ENCODE data around the gene SFSWAP. TPM values are rescaled to one million over a fixed set of nuclear protein-coding genes. Genes with fewer than 3 reads are reported as not detected.

SFSWAP gene
- total and polyA plus RNA-seq, 2 of the 13 experiments (the other 11 are each of a cell fraction or from before 2014, with no cell fraction given), result 17.1 to 27.7 TPM

- ATAC-seq (no peak), FAIRE-seq (no peak), DNase-seq (ENCODE audit: low spot score) (no peak)
- 93% methylated on average over 5 of the region's 5 CpGs for WGBS (ENCODE audit: low lambda C conversion rate)
- no peak overlapping the region for H2AFZ ChIP-seq (ENCODE audit: low read length)
- H3K79me2 ChIP-seq (ENCODE audit: insufficient read depth, low read length), result no peaks in the 10 kb centered on the region
- no peak overlapping the region for H3K9ac ChIP-seq (ENCODE audit: insufficient read depth, low read depth, low read length)
- H3K36me3 ChIP-seq (replicated peaks in 1 of 2; ENCODE audit: control insufficient read depth in 1 of 2, insufficient read depth in 2 of 2, low read length in 2 of 2), result peaks cover 22 to 64% of the 10 kb centered on the region in 2 experiments
- TF ChIP-seq MYPOP (CRISPR knock-in tag; IDR thresholded peaks at IDR 0.05) (no peak), ZNF629 (CRISPR knock-in tag; conservative IDR thresholded peaks at IDR 0.05) (peak; percentile 85), ZHX2 (IDR thresholded peaks at IDR 0.05; ENCODE audit: low read depth) (no peak), ZHX2 (CRISPR knock-in tag; IDR thresholded peaks at IDR 0.05; ENCODE audit: borderline replicate concordance) (no peak), ZNF691 (CRISPR knock-in tag; IDR thresholded peaks at IDR 0.05; ENCODE audit: borderline replicate concordance, low read depth) (no peak)
- H3K4me3 ChIP-seq (replicated peaks in 1 of 3; ENCODE audit: insufficient read depth in 1 of 3, low read depth in 2 of 3, low read length in 3 of 3), result no peak overlapping the region
- no peak overlapping the region for H3K4me2 ChIP-seq (ENCODE audit: low read depth, low read length)
- H3K27me3 ChIP-seq (ENCODE audit: control insufficient read depth in 1 of 2, insufficient read depth in 2 of 2, low read length in 2 of 2), result no peaks in the 10 kb centered on the region
- no peaks in the 10 kb centered on the region for H3K4me1 ChIP-seq (ENCODE audit: insufficient read depth, low read length)
- no peak overlapping the region for H3K27ac ChIP-seq (ENCODE audit: extremely low read length, insufficient read depth, low read length)
- no TSS peak for BruUV-seq (replicated peaks)
- intact Hi-C loops (cut with micrococcal nuclease; ENCODE audit: unreplicated experiment) (no loop called here), in situ Hi-C loops (cut with HindIII; ENCODE audit: extremely low pct_ligation_motif_present, low pct_unique_long_range_greater_than_20kb) (no loop called here)
- H4K20me1 ChIP-seq (ENCODE audit: insufficient read depth, low read length), result no peaks in the 10 kb centered on the region
- no peaks in the 10 kb centered on the region for H3K9me3 ChIP-seq (ENCODE audit: low read length)
- ChIA-PET CTCF (ENCODE audit: low intra/inter-chr PET ratio, low total read pairs) (no interaction called here), POLR2A (no interaction called here)
Measured at GRCh38 chr12:131761638-131762037, 50.7 kb downstream of the SFSWAP start.
